Activated naive CD4-positive, alpha-beta T cell treated with anti-CD3 and anti-CD28 coated beads for 36 hours (primary cell): ENCODE data around the gene MYO1A. TPM values are rescaled to one million over a fixed set of nuclear protein-coding genes. Genes with fewer than 3 reads are reported as not detected.
A peak's percentile ranks its signal among the peaks of the same experiment; 100 is the strongest.

Experiments
- CTCF ChIA-PET: fragments of 350-600 bp; sonication (Branson Sonifier 250); formaldehyde crosslinking; loops from one replicate; lab custom pipeline; 2021; ENCODE audit warnings: antibody characterized with exemption; lab: Charles Lee
- DNase-seq: peaks from one replicate; pipeline ENCODE4 v3.0.0-alpha.2; 2020
- H3K27ac Mint-ChIP-seq: one replicate; pipeline ENCODE4 v1.8.0; 2021; ENCODE audit warnings: mild to moderate bottlenecking, mixed read lengths
- H3K27me3 Mint-ChIP-seq: one replicate; pipeline ENCODE4 v1.8.0; 2021; ENCODE audit warnings: low read depth, mixed read lengths
- H3K36me3 Mint-ChIP-seq: one replicate; pipeline ENCODE4 v1.8.0; 2021; ENCODE audit warnings: low read depth, mixed read lengths
- H3K4me1 Mint-ChIP-seq: one replicate; pipeline ENCODE4 v1.8.0; 2021; ENCODE audit warnings: low read depth, mixed read lengths
- H3K4me3 Mint-ChIP-seq: one replicate; pipeline ENCODE4 v1.8.0; 2021; ENCODE audit warnings: mild to moderate bottlenecking, moderate library complexity, mixed read lengths
- H3K9me3 Mint-ChIP-seq: one replicate; pipeline ENCODE4 v1.8.0; 2021; ENCODE audit warnings: mixed read lengths
- intact Hi-C: fragments of 100-400 bp; cut with micrococcal nuclease; formaldehyde crosslinking; loops from one replicate; pipeline ENCODE4 v1.15.1; 2023
- total RNA-seq, 2 experiments: library from RNA; stranded (reverse); gene quantifications; one replicate each; pipeline ENCODE4 v1.2.3, GENCODE V29; 2021

Gene MYO1A
- total RNA-seq, 2 experiments from 2014 or later, result 1.4 to 1.5 TPM

DNA sequence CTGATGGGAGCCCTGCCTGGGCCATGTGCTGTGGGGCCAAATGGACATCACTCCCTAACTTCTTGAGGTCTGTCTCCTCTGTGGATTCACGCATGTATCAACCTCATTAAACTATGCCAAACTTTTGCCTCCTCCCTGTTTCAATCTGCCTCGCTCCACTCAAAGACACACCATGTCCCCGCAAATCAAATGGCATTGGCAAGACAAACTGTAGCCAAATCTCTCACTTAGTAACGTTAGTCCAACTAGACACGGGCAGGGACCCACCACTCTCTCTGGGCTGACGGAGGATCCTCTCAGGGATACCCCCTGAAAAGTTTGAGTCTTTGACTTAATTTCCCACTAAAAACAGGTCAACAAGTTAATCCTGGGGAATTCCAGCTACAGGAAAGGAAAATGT is 51.6 kb downstream of the MYO1A start:
- Mint-ChIP-seq H3K9me3 (no peaks in the 10 kb centered on the region), H3K27ac (peak overlapping the region; percentile 48), H3K27me3 (no peaks in the 10 kb centered on the region), H3K4me1 (peaks cover 51% of the 10 kb centered on the region), H3K36me3 (peaks cover 30% of the 10 kb centered on the region), H3K4me3 (no peak overlapping the region)
- CTCF ChIA-PET, result interaction anchor here (0.9 to 8.5 kb wide), 5 partner anchors 9 to 242 kb away, joined by 3 to 87 read pairs (median 6); partner anchors contain the start of gene PRIM1
- DNase-seq, result no peak
- intact Hi-C loops, result no loop called here

DNA sequence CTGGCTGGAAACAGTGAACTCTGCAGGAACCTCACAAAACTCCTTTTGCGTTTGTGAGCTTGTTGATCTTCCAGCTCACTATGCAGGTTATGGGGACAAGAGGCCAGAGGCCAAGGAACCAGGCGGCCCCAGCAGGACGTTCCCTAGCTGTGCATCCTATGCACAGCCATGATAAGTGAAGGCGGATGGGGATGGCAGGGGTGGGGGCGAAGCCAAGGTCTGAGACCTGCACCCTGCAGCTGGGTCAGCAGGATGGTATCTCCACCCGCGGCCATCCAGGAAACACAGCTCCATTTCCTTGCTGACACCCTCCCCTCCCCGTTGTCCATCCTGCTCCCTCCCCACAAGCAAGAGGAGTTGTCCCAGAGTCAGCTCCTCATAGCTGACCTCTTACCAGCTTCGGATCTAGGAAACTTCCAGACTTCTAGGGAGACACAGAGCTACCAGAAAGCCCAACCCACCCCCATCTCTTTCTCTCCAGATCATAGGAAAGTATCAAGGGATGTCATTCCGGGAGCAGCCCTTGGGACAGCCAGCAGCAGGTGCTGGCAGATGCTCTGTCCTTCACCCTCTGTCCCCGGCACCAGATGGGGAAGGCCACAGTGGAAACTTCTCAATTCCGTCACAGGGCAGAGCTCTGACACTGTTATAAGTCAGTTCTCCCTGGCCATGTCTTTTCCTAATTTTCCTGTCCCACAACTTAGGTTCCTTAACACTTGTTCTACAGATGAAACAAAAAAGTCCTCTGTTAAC is 53.0 kb downstream of the MYO1A start:
- Mint-ChIP-seq H3K27ac (no peak overlapping the region), H3K36me3 (peaks cover 24% of the 10 kb centered on the region), H3K4me1 (peaks cover 44% of the 10 kb centered on the region), H3K9me3 (no peaks in the 10 kb centered on the region), H3K27me3 (no peaks in the 10 kb centered on the region), H3K4me3 (no peak overlapping the region)
- CTCF ChIA-PET, result interaction anchor here (0.6 to 8.3 kb wide), 7 partner anchors 8 to 234 kb away, joined by 3 to 64 read pairs (median 3); partner anchors contain the start of gene HSD17B6
- intact Hi-C loops, result no loop called here
- DNase-seq, result no peak

DNA sequence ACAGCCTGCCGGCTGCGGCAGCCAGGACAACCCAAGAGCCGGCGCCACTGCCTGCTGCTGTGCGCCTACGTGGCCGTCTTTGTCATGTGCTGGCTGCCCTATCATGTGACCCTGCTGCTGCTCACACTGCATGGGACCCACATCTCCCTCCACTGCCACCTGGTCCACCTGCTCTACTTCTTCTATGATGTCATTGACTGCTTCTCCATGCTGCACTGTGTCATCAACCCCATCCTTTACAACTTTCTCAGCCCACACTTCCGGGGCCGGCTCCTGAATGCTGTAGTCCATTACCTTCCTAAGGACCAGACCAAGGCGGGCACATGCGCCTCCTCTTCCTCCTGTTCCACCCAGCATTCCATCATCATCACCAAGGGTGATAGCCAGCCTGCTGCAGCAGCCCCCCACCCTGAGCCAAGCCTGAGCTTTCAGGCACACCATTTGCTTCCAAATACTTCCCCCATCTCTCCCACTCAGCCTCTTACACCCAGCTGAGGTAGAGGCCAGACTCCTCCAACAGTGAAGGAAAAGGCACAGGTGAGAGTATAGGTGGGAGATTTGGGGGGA is 53.9 kb downstream of the MYO1A start:
- intact Hi-C loops, result no loop called here
- CTCF ChIA-PET, result interaction anchor here (0.9 to 8.3 kb wide), 5 partner anchors 8 to 239 kb away, joined by 3 to 64 read pairs (median 4); partner anchors contain the start of gene HSD17B6
- no peak overlapping the region for H3K4me3 Mint-ChIP-seq
- H3K9me3 Mint-ChIP-seq, result no peaks in the 10 kb centered on the region
- peaks cover 44% of the 10 kb centered on the region for H3K4me1 Mint-ChIP-seq
- H3K27ac Mint-ChIP-seq, result no peak overlapping the region
- H3K27me3 Mint-ChIP-seq, result no peaks in the 10 kb centered on the region
- no peak for DNase-seq
- peaks cover 20% of the 10 kb centered on the region for H3K36me3 Mint-ChIP-seq

DNA sequence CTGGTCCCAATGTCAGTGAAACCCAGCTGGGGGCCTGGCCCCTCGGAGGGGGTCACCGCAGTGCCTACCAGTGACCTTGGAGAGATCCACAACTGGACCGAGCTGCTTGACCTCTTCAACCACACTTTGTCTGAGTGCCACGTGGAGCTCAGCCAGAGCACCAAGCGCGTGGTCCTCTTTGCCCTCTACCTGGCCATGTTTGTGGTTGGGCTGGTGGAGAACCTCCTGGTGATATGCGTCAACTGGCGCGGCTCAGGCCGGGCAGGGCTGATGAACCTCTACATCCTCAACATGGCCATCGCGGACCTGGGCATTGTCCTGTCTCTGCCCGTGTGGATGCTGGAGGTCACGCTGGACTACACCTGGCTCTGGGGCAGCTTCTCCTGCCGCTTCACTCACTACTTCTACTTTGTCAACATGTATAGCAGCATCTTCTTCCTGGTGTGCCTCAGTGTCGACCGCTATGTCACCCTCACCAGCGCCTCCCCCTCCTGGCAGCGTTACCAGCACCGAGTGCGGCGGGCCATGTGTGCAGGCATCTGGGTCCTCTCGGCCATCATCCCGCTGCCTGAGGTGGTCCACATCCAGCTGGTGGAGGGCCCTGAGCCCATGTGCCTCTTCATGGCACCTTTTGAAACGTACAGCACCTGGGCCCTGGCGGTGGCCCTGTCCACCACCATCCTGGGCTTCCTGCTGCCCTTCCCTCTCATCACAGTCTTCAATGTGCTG is 54.6 kb downstream of the MYO1A start:
- H3K9me3 Mint-ChIP-seq, result no peaks in the 10 kb centered on the region

DNA sequence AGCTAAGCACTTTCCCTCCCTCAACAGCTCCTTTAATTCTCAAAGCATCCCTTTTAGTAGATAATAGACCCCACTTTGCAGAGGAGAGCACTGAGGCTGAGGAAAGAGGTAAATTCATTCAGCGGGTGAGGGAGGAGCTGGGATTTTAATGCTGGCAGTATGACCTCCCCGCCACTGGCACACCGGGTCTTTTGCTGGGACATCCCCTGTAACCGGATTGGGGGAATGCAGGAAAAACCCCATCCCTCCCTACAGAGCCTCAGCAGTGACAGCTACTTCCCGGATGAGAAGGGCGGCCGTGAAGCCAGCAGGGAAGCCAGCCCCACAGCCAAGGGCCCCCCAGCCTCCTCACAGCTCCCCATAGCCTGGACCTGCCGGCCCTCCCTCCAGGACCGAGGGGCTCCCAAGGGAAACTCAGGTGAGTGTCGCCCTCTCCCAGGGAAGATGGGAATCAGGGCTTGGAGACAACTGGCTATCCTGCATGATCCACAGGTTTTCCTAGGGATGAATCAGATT is 55.6 kb downstream of the MYO1A start:
- CTCF ChIA-PET, result interaction anchor here (0.7 to 1.4 kb wide), 4 partner anchors 9 to 220 kb away, joined by 3 to 5 read pairs (median 4); no protein-coding TSS in a partner anchor
- Mint-ChIP-seq H3K9me3 (no peaks in the 10 kb centered on the region), H3K27ac (no peak overlapping the region), H3K4me1 (peaks cover 27% of the 10 kb centered on the region), H3K4me3 (no peak overlapping the region), H3K27me3 (no peaks in the 10 kb centered on the region), H3K36me3 (peaks cover 14% of the 10 kb centered on the region)
- intact Hi-C loops, result no loop called here
- DNase-seq, result no peak

More for the DNA sequence above, 54.6 kb downstream of the MYO1A start:
- intact Hi-C loops, result no loop called here
- Mint-ChIP-seq H3K4me1 (peaks cover 38% of the 10 kb centered on the region), H3K27me3 (no peaks in the 10 kb centered on the region), H3K4me3 (no peak overlapping the region), H3K27ac (no peak overlapping the region), H3K36me3 (peaks cover 19% of the 10 kb centered on the region)
- CTCF ChIA-PET, result interaction anchor here (0.9 to 1.8 kb wide), 4 partner anchors 9 to 238 kb away, joined by 3 to 5 read pairs (median 4); no protein-coding TSS in a partner anchor
- DNase-seq, result no peak

DNA sequence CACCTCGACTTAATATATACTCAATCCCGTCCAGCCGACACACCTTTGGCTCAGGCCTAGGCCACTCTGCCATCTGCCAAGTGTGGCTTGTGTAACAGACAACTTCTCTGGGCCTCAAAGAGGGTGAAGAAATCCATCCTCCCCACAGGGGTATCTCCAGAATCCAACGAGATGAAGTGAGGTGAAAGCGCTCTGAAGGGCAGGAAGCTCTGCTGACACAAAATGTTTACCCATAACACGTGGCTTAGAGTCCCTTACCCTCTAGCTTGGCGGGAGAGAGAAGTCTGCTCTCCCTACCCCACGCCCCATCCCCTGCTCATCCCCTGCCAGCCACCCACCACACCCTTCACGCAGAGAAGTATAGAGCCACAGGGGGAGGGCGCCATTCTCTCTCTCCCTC is 56.6 kb downstream of the MYO1A start:
- H3K4me3 Mint-ChIP-seq, result no peak overlapping the region
- CTCF ChIA-PET, result interaction anchor here (0.7 to 1.3 kb wide), 2 partner anchors 9 to 15 kb away, joined by 3 to 5 read pairs; no protein-coding TSS in a partner anchor

DNA sequence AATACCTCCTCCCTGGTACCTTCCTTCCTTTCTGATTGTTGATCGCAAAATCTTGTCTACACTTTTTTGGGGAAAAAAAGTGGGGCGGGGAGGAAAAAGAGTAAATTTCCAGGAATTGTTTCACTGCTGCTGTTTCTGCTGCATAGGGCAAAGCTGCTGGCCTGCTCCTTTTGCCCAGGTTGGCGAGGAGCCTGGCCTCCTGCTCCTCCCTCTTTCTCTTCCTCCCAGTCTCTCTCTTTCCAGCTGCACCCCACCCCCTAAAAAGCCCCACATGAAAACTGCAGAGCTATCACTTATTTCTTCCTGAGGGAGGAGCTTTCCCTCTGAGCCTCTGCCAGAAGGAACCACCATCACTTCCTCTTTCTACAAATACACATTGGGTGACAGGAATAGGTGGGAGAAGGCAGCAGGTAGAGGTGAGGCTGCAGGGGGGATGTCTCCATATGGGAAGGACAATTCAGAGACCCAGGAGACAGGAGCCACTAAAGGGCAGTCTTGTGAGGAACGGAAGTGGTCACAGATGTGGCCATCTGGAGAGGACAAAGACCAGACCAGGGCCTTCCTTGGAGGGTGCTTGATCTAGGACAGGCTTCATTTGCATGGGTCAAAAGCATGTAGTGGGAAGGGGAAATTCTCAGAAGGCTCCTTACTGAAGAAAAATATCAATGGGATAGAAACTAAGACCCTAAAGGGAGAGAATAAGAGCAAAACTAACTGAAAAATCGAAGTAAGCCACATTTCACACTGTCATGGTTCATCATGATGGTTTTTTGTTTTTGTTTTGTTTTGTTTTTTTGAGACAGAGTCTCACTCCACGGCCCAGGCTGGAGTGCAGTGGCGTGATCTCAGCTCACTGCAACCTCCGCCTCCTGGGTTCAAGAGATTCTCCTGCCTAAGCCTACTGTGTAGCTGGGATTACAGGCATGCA is 58.3 kb downstream of the MYO1A start:
- CTCF ChIA-PET, result interaction anchor here (0.7 to 1.8 kb wide), 6 partner anchors 10 to 233 kb away, joined by 3 to 8 read pairs (median 4); no protein-coding TSS in a partner anchor
- intact Hi-C loops, result no loop called here
- no peaks in the 10 kb centered on the region for H3K9me3 Mint-ChIP-seq
- DNase-seq, result no peak
- peaks cover 12% of the 10 kb centered on the region for H3K4me1 Mint-ChIP-seq
- H3K36me3 Mint-ChIP-seq, result peaks cover 8% of the 10 kb centered on the region
- H3K27ac Mint-ChIP-seq, result no peak overlapping the region
- H3K4me3 Mint-ChIP-seq, result no peak overlapping the region
- H3K27me3 Mint-ChIP-seq, result no peaks in the 10 kb centered on the region

More for the DNA sequence above, 56.6 kb downstream of the MYO1A start:
- no peak overlapping the region for H3K27ac Mint-ChIP-seq
- no peaks in the 10 kb centered on the region for H3K27me3 Mint-ChIP-seq
- peaks cover 18% of the 10 kb centered on the region for H3K4me1 Mint-ChIP-seq
- DNase-seq, result no peak
- no peaks in the 10 kb centered on the region for H3K9me3 Mint-ChIP-seq
- intact Hi-C loops, result no loop called here
- H3K36me3 Mint-ChIP-seq, result peaks cover 14% of the 10 kb centered on the region

DNA sequence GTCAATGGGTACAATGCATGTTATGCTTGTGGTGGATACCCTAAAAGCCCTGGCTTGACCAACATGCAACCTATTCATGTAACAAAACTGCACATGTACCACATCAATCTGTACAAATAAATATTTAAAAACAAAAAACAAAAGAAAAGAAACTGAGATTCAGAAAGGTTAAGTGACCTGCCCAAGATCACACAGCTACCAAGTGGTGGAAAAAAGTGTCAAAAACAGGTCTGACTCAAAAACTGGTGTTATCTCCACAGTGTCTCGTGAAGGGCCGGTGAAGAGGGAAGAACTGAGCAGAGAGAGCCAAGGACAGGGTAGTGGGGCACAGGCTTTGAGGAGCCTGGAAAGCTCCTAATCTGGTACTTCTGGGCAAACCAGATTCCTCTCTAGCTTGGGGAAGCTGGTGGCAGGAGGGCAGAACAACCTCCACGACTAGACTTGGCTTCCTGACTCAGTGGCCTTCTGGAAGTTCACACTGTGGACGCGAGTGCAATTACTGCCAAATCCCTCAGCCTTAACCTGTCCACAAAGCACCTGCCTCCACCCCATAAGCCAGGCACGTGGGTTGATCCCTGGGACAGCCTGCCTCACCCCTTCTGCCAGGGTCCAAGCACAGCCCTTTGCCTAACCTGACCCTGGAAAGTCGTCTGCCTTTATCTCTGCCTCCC is 59.1 kb downstream of the MYO1A start:
- no peak overlapping the region for H3K4me3 Mint-ChIP-seq
- CTCF ChIA-PET, result interaction anchor here (0.8 to 1.8 kb wide), 5 partner anchors 11 to 232 kb away, joined by 3 to 8 read pairs (median 4); no protein-coding TSS in a partner anchor
- DNase-seq, result no peak

DNA sequence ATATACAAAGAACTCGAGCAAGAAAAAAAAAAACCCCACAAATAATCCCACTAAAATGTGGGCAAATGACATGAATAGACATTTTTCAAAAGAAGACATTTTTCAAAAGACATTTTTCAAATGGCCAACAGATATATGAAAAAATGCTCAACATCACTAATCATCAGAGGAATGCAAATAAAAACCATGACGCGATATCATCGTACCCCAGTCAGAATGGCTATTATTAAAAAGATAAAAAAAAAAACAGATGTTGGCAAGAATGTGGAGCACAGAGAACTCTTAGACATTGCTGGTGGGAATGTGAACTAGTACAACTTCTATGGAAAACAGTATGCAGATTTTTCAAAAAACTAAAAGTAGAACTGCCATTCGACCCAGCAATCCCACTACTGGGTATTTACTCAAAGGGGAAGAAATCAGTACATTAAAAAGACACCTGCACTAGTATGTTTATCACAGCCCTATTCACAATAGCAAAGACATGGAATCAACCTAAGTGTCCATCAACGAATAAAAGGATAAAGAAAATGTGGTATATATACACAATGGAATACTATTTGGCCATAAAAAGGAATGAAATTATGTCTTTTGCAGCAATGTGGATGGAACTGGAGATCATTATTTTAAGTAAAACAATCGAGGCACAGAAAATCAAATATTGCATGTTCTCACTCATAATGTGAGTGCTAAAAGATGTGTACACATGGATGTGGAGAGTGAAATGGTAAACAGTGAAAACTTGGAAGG is 59.9 kb downstream of the MYO1A start:
- Mint-ChIP-seq H3K9me3 (no peaks in the 10 kb centered on the region), H3K4me1 (peaks cover 12% of the 10 kb centered on the region), H3K27me3 (no peaks in the 10 kb centered on the region), H3K4me3 (no peak overlapping the region), H3K36me3 (peaks cover 2% of the 10 kb centered on the region), H3K27ac (no peak overlapping the region)
- DNase-seq, result no peak
- intact Hi-C loops, result no loop called here
- CTCF ChIA-PET, result interaction anchor here (0.8 to 4.2 kb wide), 6 partner anchors 10 to 236 kb away, joined by 4 to 64 read pairs (median 6); partner anchors contain the start of gene PRIM1

More for the DNA sequence above, 59.1 kb downstream of the MYO1A start:
- intact Hi-C loops, result no loop called here
- H3K27me3 Mint-ChIP-seq, result no peaks in the 10 kb centered on the region
- no peak overlapping the region for H3K27ac Mint-ChIP-seq
- no peaks in the 10 kb centered on the region for H3K9me3 Mint-ChIP-seq
- H3K36me3 Mint-ChIP-seq, result peaks cover 3% of the 10 kb centered on the region
- H3K4me1 Mint-ChIP-seq, result peaks cover 12% of the 10 kb centered on the region

DNA sequence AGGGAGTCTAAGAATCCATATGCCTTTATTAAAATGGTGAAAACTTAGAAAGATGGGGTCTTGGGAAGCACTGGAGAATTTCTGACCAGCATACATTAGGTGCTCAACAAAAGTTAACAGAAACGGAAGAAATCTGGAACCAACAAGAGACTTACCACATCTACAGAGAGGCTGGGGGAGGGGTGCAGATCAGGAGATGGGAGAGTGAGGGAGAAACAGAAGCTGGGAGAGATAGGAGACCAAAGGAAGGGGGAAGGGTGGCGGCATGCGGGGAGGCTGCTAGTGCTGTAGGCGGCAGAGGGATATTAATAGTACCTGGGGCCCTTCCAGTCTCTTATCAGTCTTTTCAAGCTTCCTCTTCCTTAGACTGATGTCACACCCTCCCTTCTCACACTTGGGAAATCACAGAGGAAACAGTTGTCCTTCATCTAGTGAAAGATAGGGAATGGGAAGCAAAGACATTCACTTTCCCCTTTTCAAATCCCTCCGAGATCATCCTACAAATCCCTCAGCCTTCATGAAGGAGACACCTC is 61.7 kb downstream of the MYO1A start:
- H3K36me3 Mint-ChIP-seq, result peaks cover 2% of the 10 kb centered on the region
- no peak overlapping the region for H3K27ac Mint-ChIP-seq
- peaks cover 12% of the 10 kb centered on the region for H3K4me1 Mint-ChIP-seq
- no peak for DNase-seq
- H3K4me3 Mint-ChIP-seq, result no peak overlapping the region
- no peaks in the 10 kb centered on the region for H3K9me3 Mint-ChIP-seq
- no peaks in the 10 kb centered on the region for H3K27me3 Mint-ChIP-seq
- intact Hi-C loops, result no loop called here
- CTCF ChIA-PET, result interaction anchor here (0.6 to 4.2 kb wide), 27 partner anchors 9 to 409 kb away, joined by 3 to 64 read pairs (median 3); partner anchors contain the start of genes HSD17B6, PRIM1 and STAT6
